Stimulated activated CD4-positive, alpha-beta T cell treated with anti-CD3 and anti-CD28 coated beads, Interleukin-1b, Interleukin-23, amount 100 ng/mL, for 1 hour (primary cell): ENCODE results near the gene TRPT1.

Experiments used
- DNase-seq, 2 donors: peaks; one replicate each; pipeline ENCODE4 v3.0.0-alpha.2; 2020; ENCODE audit warnings: low read depth in 2 of 2

Gene TRPT1, protein sequence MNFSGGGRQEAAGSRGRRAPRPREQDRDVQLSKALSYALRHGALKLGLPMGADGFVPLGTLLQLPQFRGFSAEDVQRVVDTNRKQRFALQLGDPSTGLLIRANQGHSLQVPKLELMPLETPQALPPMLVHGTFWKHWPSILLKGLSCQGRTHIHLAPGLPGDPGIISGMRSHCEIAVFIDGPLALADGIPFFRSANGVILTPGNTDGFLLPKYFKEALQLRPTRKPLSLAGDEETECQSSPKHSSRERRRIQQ

DNA sequence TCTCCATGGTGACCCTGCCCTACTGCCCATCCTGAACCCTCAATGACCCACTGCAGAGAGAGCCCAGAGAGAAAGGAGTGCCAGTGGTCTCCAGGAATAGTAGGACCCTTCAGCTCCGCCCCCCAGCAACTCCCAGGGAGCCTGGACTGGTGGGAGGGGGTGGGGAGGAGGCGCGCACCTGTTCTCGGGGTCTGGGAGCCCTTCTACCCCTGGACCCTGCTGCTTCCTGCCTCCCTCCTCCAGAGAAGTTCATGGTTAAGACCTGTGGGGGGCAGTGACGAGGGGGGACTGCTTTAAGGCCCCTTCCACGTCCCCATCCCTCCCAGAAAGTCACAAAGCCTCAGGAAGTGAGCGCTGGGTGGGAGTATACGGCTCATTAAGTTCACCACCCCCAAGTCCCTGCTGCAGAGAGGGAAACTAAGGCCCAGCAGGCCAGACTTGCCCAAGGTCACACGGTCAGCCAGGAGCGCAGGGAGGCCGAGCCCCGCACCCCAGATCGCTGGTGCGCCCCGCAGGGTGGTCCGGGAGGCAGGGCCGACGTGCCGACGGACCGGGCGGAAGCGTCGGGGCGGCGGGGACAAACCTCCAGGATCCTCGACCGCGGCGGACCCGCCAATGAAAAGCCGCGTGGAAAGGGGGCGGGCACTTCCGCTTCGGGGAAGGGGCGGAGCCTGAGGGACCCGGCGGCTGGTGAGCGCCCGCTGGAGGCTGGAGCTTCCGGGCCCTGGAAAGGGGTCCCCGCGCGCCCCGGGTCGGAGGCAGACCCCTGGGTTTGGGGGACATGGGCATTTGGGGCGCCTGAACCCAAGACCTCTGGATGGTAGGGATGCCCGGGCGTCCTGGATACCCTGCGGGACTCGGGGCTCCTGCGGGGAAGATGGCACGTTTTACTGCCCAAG is at the start of gene TRPT1, which contains the start of gene NUDT22:
Gene TRPT1, minus strand, starts transcription at position 579 of the 899 bp plus-strand sequence. Its CDS starts 326 bp downstream, at position 253.
Gene NUDT22, plus strand, starts transcription at position 667 of the 899 bp plus-strand sequence. CDS start 379 bp downstream, outside the sequence.
- peak; percentile 74 to 90 for DNase-seq

DNA sequence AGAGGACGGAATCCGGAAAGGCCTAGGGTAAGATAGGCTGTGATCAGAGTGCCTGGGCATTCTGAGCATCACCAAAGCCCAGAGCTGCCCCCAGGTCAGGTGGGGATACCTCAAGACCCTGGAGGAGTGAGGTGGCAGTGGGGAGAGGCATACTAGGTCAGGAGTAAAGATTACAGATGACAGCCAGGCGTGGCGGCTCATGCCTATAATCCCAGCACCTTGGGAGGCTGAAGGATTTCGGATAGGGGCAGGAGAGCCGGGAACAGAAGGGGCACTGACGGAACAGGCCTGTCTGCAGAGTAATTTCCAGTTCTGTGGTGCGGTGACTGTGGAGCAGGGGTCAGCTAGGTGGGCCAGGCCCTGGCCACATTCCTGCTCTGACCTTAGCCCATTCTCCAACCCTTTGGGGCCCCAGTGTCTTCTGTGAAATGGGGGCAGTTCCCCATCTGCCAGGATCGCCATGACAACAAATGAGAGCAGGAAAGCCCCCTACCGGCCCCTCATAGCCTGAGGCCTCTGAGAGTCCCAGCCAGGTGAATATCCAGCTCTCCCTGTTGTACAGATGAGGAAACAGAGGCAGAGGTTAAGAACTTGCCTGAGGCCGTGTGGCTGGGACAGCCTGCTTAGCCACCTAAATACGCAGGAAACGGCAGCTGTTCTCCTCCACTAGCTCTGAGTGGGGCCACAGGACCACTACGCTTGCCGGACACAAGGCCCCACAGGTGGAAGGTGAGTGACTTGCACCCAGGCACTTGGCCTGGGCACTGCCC is 49.2 kb upstream of the TRPT1 start:
- DNase-seq, result no peak

DNA sequence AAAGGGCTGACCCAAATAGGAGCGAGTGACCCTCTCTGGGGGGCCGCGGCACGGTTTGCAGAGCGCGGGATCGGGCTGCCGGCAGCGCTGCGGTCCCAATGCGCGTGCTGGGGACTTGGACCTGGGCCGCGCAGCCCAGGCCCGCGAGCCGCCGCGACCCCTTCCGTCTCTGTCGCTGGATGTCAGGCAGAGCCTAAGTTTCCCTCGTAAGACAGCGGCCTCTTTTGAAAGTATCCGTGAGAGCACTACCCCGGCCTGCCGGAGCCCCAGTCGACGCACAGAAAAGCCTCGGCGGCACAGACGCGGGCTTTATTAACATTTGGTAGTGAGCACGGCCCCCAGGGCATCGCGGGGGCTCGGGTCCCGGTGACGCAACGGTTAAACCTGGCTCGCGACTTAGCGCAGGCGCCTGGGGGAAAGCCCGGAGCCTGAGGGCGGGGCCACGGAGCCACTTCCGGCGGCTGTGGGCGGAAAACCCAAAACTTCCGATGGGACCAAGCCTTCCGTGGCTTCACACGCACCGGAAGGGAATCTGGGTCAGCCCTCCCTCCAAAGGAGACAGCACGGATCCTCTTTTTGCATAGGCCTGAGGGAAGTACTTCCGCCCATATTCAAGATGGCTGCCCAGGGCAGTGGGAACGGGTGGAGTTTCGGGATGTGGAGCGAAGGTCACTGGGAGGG is 43.7 kb upstream of the TRPT1 start:
- DNase-seq, result peak; percentile 91 to 97

DNA sequence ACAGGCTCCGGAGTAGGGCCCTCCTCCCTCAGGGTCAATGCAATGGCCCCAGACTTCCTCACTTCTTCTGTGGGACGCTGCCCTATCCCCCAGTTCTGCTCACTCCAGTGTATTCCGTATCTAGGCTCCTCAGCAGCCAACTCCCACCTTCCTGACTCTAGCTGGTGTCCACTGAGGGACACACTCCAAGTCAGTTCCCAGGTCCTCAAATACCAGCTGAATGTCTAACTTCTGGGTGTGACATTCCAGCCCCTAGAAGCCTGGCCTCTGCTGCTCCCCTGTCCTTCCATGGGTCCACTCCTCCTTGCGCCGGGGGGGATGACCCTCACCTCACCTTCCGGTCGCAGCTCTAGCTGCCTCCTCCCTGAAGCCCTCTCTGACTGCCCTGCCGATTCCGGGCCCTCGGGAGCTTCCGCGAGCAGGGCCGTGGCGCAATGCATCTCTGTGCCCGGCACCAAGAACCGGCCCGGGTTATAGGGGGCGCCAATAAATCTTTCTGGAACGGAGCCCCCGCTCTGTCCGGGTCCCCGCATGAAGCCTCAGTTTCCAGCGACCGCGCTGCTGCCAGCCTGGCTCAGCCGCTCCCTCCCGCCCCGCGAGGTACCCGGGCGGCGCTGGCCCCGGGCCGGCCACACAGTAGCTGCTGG is 43.0 kb upstream of the TRPT1 start:
- DNase-seq, result peak in 1 of 2 donors; percentile 22

DNA sequence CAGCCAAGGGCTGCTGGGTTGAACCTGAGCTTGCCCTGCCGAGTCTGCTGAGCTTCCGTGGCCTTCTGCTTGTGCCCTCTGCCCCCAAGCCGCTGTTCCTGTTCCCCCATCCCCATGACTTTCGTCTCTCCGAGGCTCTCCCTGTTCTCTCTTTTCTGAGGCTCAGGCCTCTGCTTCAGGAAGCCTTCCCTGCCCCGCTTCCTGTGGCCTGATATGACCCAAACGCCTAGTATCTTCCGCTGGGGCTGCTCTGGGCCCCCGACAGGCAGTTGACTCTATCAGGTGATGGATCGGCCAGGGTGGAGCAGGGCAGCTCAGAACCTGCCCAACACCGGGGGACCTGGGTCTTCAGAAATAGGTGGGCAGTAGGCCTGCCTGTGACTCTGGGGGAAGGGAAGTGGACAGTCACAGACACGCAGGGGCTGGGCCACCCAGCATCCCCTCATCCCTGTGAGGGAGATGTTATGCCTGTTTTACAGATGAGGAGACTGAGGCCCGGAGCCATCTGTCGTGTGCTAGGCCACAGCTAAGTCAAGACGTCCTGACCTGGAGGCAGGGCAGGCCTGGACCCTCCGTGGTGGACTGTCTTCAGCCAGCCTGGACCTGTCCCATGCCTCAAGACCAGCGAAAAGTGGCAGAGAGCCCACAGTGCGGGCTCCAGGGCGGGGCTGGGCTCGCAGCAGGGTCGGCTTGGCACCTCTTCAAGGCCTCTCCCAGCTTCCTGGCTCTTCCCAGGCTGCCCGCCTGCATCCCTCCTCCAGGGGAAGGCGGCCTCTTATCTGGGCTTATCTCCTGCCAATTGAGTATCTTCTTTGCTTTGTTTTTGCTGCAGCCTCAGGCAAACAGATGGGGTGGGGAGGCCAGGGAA is 42.3 kb upstream of the TRPT1 start:
- no peak for DNase-seq

DNA sequence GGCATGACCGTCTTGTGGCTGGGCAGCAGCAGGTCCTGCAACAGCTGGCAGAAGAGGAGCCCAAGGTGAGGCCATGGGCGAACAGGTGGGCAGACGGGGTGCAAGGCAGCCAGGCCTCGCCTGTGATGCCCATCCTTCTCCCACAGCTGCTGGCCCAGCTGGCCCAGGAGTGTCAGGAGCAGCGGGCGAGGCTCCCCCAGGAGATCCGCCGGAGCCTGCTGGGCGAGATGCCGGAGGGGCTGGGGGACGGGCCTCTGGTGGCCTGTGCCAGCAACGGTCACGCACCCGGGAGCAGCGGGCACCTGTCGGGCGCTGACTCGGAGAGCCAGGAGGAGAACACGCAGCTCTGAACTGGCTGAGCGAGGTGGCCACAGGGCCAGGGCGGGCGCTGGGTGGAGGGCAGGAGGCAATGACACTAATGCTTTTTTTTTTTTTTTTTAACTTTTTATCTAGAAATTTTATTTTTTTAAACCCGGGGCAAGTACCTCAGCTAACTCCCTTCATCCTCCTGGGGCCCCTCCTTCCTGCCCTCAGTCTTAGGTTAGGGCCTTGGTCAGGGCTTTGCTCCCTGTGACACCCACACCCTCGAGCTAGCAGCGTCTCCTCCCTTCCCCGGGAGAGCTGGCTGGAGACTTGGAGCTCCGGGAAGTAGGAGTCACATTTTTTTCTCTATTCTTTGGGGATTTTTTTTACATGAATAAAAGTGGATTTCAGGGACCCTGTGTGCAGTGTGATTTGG is 41.4 kb upstream of the TRPT1 start:
- DNase-seq, result no peak

DNA sequence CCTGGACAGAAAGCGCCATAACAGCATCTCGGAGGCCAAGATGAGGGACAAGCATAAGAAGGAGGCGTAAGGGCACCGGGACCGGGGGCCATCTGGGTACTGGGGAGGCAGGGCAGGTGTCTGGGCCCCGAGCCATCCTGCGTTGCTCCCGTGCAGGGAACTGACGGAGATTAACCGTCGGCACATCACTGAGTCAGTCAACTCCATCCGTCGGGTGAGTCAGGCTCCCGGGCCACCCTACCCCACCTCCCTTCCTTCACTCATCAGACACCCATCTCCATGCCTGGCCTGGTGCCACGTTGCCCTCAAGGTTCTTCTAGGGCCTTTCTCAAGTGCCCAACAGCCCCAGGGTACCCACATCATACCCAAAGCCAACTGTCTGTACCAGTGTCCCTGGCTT is 40.4 kb upstream of the TRPT1 start:
- DNase-seq, result no peak

DNA sequence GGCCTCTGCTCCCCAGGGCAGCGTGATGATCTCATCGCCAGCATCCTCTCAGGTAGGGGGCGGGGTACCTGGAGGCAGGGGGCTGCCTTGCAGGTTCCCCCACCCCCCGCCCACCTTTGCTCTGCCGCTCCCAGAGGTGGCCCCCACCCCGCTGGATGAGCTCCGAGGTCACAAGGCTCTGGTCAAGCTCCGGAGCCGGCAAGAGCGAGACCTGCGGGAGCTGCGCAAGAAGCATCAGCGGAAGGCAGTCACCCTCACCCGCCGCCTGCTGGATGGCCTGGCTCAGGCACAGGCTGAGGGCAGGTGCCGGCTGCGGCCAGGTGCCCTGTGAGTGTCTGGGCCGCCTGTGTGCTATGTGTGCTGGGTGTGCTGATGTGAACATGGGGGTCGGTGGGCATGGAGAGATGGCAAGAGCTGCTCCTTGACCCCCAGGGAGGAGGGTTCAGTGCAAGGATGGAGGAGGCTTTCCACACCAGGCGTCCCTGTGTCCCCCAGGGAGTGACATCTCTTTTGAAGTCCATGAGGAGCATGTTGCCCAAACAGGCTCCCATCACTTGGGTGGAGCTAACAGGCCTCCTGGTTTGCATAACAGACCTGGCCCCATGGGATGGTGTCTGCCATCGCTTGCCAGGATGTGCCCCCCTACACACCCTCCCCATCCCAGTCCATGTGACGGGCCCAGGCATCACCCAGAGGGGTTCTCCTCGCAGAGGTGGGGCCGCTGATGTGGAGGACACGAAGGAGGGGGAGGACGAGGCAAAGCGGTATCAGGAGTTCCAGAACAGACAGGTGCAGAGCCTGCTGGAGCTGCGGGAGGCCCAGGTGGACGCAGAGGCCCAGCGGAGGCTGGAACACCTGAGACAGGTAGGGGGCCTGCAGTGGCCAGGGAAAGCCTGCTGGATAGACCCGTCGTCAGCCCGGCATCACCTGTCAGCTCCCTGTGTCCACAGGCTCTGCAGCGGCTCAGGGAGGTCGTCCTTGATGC is 39.5 kb upstream of the TRPT1 start:
- no peak for DNase-seq

DNA sequence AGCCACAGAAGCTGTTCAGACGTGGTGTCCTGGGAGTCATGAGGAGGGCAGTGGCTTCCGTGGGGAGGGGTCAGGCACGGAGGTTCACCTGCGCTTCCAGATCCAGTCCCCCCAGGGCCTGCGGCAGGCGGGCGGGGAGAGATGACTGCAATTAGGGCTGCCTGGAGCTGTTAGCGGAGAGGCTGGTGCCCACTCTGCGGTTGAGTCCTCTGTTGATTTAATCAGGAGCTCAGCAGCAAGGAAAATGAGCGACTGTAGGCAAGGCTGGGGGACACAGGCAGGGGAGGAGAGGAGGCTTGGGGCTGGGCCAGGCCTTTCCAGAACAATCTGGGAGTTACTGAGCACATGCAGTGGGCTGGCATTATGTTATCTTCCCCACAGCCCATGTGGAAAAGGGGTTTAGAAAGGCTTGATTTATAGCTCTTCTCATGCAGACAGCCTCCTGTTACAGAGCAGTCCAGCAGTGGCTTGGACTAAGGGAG is 38.4 kb upstream of the TRPT1 start:
- no peak for DNase-seq

DNA sequence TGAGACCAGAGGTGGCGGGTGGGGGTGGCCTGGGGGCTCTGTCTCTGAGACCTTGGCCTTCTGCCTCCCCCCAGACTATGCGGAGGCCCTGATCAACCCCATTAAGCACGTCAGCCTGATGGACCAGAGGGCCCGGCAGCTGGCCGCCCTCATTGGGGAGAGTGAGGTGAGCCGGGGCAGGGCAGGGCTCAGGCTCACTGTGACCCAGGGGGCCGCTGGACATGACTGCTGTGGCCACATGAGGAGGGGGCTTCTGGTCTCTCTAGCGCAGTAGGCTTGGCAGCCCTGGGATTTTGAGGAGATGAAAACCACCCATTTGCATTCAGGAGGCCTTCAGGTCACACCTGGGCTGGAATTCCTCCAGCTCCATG is 37.9 kb upstream of the TRPT1 start:
- DNase-seq, result no peak

DNA sequence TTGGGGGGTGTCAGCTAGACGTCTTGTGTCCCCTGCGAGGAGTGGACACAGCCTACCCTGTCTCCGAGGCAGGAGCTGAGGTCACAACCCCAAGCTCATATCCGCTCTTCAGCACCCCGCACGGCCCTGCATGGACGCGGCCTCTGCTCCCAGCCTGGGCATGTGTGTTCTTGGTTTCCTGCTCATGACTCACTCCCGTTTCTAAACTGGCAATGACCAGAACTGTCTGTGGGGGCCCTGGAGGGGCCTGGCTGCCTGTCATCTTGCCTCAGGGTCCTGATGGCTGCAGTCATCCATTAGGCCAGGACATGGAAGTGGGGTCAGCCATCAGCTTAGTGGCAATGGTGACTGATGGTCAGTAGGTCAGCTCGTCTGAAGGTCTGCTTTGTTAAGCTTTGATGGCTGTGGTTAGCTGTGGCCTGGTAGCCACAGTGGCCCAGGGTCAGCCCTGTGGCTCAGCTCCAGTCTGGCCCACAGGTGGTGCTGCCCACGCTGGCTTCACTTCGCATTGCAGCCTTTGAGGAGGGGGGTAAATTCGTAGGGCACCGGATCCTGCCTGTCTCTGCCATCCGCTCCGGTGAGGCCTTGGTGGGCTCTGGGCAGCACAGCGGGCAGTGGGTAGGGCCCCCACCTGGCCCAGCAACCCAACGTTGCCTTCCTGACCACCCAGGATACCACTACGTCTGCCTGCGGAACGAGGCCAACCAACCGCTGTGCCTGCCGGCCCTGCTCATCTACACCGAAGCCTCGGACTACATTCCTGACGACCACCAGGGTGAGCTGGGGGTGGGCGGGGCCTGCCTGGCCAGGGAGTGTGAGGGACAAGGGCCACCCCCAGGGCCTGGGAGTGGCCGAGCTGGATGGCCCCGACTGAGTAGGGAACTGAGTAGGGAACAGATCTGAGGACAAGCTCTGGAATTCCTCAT is 37.3 kb upstream of the TRPT1 start:
- no peak for DNase-seq

DNA sequence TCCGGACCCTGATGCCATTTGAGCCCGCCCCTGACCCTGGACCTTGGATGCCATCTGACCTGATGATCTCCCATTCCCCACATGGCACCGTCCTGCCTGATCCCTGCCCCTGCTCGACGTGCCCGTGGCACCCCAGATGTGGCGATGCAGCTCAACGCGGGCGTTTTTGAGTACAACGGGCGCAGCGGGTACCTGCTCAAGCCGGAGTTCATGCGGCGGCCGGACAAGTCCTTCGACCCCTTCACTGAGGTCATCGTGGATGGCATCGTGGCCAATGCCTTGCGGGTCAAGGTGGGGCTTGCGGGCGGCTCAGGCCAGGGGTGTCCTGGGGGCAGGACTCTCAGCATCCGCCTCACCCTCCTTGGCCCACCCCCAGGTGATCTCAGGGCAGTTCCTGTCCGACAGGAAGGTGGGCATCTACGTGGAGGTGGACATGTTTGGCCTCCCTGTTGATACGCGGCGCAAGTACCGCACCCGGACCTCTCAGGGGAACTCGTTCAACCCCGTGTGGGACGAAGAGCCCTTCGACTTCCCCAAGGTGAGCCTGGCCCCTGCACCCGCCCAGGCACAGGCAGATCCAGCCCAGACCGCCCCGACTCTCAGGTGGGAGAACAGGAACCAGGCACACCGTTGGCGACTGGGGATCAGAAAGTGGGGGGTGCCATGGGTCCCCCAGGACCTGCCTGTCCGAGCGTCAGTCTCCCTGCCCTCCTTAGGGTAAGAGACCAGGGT is 36.5 kb upstream of the TRPT1 start:
- no peak for DNase-seq

DNA sequence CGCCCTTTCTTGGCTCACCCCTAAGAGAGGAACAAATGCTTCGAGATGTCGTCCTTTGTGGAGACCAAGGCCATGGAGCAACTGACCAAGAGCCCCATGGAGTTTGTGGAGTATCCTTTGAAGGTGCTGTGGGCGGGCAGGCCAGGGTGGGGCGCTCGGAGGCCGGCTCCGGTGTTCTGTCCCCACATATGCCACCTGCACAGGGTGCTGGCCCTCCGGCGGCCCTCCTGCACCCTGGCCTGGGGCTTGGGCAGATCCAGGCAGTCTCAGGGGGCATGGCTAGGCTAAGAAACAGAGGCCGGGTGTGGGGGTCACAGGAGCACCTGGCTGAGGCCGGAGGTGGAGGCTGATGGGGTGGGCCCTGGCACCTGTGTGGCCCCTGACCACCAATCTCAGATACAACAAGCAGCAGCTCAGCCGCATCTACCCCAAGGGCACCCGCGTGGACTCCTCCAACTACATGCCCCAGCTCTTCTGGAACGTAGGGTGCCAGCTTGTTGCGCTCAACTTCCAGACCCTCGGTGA is 35.6 kb upstream of the TRPT1 start:
- DNase-seq, result no peak

DNA sequence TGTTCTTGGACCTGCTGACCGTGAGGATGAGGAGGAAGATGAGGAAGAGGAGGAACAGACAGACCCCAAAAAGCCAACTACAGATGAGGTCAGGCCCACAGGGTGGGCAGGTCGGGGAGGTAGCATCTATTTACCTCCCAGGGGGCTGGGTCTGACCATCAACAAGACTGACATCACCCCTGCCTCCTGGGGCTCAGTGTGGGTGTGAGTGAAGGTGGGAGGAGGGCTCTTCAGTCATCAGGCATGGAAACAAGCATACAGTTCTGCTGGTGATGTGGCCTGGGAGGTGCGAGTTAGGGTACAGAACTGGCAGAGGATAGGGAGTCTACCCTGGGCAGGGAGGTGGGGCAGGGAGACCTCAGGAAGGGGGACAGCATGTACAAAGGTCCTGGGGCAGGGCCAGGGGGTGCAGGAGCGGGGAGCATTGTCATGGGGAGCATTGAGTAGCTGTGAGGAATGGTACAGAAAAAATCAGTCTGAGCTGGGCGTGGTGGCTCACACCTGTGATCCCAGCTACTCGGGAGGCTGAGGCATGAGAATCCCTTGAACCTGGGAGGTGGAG is 34.2 kb upstream of the TRPT1 start:
- no peak for DNase-seq

DNA sequence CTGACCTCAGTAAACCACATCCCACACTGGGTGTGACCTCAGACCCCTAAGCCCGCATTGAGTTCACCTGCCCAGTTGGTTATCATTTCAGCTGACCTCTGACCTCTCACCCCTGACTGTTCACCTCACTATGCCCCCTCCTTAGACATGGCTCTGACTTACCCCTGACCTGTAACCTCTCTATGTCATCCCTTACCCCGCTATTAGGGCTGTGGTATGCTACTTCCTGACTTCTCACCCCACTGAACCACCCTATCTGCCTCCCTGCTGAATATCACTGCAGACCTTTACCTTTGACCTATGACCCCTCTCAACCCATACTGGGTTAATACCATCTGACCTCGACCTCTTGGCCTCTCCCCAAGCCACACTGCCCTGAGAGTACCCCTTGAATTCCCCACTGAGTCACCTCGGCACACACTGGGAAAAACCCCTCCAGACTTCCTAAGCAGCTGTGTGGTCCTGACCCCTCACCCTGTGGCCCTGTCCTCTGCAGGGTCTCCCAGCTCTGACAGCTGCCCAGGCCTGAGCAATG is 33.6 kb upstream of the TRPT1 start:
- no peak for DNase-seq
